Suprapubic skin (tissue), 4 donors: Measurements from ENCODE around the gene SLF2.

ENCODE experiments used
- POLR2A ChIP-seq, 2 donors: fragments of 450-650 bp; IDR thresholded peaks; one replicate each; pipeline ENCODE4 v1.6.1; 2017; ENCODE audit warnings: antibody characterized with exemption in 2 of 2, mild to moderate bottlenecking in 2 of 2, moderate library complexity in 2 of 2
- POLR2AphosphoS5 ChIP-seq, 3 donors: sonication (generic); formaldehyde crosslinking; IDR thresholded peaks; one replicate each; pipeline ENCODE4 v1.6.1; 2017; ENCODE audit warnings: antibody characterized with exemption in 3 of 3
- TF ChIP-seq, protein P1 (sequence below), 2 donors: fragments of 200-600 bp in 1 of 2; fragments of 450-650 bp in 1 of 2; sonication (generic) in 1 of 2; IDR thresholded peaks; one replicate each; pipeline ENCODE4 v1.5.1; 2016 to 2019; ENCODE audit warnings: antibody characterized with exemption in 2 of 2, mild to moderate bottlenecking in 1 of 2, moderate library complexity in 1 of 2

GRCh38 chr10:100876585-100877460, 35.9 kb upstream of the SLF2 start:
- TF ChIP-seq, protein P1, sequence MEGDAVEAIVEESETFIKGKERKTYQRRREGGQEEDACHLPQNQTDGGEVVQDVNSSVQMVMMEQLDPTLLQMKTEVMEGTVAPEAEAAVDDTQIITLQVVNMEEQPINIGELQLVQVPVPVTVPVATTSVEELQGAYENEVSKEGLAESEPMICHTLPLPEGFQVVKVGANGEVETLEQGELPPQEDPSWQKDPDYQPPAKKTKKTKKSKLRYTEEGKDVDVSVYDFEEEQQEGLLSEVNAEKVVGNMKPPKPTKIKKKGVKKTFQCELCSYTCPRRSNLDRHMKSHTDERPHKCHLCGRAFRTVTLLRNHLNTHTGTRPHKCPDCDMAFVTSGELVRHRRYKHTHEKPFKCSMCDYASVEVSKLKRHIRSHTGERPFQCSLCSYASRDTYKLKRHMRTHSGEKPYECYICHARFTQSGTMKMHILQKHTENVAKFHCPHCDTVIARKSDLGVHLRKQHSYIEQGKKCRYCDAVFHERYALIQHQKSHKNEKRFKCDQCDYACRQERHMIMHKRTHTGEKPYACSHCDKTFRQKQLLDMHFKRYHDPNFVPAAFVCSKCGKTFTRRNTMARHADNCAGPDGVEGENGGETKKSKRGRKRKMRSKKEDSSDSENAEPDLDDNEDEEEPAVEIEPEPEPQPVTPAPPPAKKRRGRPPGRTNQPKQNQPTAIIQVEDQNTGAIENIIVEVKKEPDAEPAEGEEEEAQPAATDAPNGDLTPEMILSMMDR (IDR thresholded peaks at IDR 0.05) = no peak
- TF ChIP-seq POLR2A (IDR thresholded peaks at IDR 0.05) (no peak), POLR2AphosphoS5 (IDR thresholded peaks at IDR 0.05) (no peak)
